GM18526 (cell line): ENCODE data around the gene CDKAL1.

Source experiments
- POLR2A ChIP-seq: IDR thresholded peaks from 3 replicates; pipeline ENCODE4 v1.6.1; 2011; ENCODE audit not compliant: insufficient read length; ENCODE audit errors: extremely low read depth

Gene CDKAL1

GRCh38 chr6:21188505-21189223 lies 654.4 kb downstream of the CDKAL1 start:
- no peak for TF ChIP-seq POLR2A

DNA sequence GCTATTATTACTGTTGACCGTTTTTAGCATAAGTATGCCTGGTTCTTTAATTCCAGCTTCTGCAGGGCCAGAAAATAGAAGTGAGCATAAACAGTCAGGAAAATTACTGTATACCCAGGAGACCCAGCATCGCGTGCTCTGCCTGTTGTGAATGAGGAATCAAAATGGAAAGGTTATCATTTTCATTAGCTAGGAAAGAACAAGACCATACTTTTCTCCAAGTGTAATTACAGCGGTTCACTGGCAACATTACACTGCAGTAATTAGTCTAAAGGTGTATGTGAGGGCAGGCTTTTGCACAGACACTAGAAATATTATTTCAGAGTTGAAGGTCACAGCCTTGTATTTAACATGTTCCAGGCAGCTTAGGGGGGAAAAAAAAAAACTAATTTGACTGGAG lies 655.5 kb downstream of the CDKAL1 start:
- TF ChIP-seq POLR2A = no peak

DNA sequence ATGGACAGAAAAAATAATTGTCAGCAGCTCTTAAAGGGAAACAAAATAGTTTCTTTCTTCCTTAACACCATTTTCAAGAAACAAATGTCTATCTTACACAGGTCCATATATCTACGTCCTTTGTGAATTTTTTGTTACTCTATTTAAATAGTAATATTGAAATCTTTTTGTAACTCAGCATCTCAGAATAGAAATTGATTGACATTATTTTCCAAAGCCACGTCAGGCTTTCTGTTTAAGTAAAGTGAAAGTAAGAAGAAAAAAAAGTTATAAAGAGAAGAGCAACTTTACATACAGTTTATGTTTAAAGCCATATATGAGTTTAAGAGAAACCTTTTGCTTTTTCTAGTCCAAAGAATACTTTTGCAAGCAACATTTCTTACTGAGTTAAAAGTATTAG lies 656.4 kb downstream of the CDKAL1 start:
- no peak for TF ChIP-seq POLR2A

- no peak for TF ChIP-seq POLR2A
These were observed 659.7 kb downstream of the CDKAL1 start for GRCh38 chr6:21193790-21194475.

DNA sequence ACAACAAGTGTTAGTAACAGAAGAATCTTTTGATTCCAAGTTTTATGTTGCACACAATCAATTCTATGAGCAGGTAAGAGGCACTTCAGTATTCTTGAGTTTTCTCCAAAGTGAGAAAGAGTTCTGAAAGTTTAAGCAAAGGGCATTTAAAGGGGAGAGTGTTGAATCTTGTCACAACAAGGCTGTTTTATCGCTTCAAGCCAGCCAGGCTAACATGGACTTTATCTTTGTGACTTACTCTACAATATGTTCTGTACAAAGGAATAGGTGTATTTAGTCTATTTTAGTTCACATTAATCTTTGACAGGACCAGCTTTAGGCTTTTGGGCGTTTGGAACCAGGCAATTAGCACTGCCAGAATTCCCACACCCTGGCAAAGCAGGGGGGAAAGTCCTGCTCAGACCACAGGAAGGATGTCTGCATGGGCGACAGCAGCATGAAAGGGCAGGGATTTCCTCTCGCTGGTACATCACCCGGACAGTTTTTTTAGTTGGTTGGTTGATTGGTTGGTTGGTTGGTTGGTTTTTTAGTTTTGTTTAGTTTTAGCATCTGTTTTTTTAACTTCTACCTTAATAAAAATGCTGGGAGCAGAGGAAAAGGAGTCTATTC lies 663.9 kb downstream of the CDKAL1 start:
- TF ChIP-seq POLR2A = no peak

DNA sequence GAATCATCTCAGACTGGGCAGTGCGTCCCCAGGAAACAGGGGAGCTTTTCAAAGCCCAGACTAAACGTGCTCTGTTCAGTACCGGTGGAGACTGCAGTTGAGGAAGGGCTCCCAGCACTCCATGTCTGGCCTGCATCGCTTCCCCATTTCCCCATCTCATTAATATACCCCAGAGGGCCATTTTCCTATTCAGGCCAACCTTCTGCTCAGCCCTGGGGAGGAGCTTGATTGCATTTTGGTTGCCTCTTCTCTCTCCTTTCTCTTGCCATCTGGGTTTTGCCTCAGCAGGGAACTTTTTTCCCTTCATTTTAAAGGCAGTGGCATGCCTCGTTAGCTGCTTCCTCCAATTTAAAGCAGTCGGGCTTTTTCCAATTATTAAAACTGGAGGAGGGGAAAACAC lies 665.0 kb downstream of the CDKAL1 start:
- TF ChIP-seq POLR2A = no peak

GRCh38 chr6:21200134-21200870 lies 666.0 kb downstream of the CDKAL1 start:
- no peak for TF ChIP-seq POLR2A

GRCh38 chr6:21201187-21201586 lies 666.9 kb downstream of the CDKAL1 start:
- no peak for TF ChIP-seq POLR2A

GRCh38 chr6:21201637-21202350 lies 667.5 kb downstream of the CDKAL1 start:
- no peak for TF ChIP-seq POLR2A

- TF ChIP-seq POLR2A = no peak
These were observed 668.3 kb downstream of the CDKAL1 start for GRCh38 chr6:21202521-21202920.

- no peak for TF ChIP-seq POLR2A
These were observed 670.7 kb downstream of the CDKAL1 start for GRCh38 chr6:21204951-21205350.

GRCh38 chr6:21208081-21208795 lies 674.0 kb downstream of the CDKAL1 start:
- no peak for TF ChIP-seq POLR2A

GRCh38 chr6:21208796-21209186 lies 674.5 kb downstream of the CDKAL1 start:
- TF ChIP-seq POLR2A = no peak

DNA sequence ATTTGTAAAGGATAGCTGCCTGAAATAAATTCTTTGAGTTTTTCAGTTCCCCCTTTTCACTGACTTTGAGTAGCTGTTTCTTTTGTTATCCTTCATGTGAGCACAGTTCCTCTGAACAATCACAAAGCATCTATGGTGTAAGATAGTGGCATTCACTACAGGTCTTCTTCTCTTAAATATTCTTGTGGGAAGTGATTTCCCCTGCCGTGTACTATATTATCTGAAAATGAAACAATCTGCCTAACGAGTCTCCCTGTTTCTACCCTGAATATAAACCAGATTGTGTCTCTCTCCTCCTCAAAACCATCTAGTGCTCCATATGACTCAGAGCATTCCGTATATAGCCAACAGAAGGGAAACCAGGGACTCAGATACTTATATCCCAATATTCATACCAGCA lies 679.2 kb downstream of the CDKAL1 start:
- no peak for TF ChIP-seq POLR2A
